ENCODE results near the gene ARAP1.

ARAP1 gene

GRCh38 chr11:72779495-72780128, 27.4 kb upstream of the ARAP1 start:
- FAIRE-seq, result no peak

GRCh38 chr11:72778535-72779494, 26.6 kb upstream of the ARAP1 start:
- no peak for FAIRE-seq

- FAIRE-seq, result no peak
Observed at GRCh38 chr11:72777755-72778278, 25.6 kb upstream of the ARAP1 start.

DNA sequence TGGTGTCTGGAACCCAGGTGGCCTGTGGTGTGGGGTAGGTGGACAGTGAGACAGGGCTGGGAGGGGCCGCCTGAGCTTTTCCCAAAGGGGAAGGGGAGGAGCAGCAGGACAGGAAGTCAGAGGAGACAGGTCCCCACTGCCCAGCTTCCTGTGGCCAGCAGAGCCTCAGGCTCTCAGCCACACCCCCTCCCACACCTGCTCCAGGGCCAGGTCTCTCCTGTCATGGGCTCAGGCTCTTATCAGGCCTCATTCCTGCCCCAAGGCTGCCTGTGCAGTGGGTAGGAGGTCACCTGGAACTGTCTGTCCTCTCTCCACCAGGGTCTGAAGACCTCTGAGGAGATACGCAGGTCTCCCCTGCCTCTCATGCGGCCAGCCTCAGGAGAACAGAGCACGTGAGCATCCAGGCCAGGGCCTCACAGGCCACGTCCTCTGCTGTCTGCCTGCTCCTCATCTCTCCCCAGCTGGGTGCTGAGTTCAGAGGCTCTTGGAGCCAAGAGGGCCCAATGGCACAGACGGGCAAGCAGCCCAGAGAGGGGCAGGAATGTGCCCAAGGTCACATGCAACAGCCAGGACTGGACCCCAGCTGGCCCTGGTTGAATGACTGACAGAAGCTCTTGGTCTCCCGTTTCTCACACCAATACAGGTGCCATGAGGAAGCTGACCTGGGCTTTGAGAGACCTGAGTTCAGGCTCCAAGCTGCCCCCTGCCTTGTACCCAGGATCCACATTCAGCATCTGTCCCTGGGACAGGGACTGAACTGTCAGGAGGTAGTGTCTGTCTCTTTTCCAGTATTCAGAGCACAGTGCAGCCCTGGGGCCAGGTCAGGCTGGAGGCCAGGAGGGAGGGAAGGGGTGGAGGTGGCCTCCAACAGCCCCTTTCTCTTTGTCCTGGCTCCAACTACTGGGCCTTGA, 24.9 kb upstream of the ARAP1 start:
- no peak for FAIRE-seq

DNA sequence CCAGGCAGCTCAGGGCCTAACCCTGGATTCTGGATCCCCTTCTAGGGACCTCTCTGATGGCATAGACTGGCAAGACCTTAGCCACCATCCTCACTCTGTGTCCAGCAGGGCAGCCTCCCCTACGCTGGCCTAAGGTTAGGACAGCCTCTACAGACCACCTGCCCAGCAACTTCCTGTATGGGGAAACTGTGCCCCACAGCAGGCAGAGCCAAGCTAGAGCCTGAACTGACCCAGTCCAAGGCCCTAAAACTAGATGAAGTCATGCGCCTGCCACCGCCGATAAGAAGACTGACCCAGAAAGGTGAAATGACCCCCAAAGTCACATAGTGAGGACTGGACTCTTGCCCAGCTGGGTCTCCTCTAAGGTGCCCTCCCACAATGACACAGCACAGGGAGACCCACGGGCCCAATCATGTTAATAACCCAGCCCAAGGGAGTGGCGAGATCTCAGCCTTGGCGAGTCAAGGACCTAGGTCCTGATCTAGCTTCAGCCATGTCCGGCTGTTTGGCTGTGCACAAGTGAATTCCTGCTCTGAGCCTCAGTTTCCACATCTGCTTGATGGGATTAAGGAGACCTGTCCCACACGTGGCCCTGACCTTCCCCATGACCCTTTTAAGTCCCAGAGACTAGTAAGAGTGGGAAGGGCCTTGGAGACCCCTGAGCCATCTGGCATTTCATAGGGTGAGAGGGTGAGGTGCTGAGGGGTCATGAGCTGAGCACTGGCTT, 24.1 kb upstream of the ARAP1 start:
- FAIRE-seq, result no peak

GRCh38 chr11:72775288-72776110, 23.3 kb upstream of the ARAP1 start:
- no peak for FAIRE-seq

DNA sequence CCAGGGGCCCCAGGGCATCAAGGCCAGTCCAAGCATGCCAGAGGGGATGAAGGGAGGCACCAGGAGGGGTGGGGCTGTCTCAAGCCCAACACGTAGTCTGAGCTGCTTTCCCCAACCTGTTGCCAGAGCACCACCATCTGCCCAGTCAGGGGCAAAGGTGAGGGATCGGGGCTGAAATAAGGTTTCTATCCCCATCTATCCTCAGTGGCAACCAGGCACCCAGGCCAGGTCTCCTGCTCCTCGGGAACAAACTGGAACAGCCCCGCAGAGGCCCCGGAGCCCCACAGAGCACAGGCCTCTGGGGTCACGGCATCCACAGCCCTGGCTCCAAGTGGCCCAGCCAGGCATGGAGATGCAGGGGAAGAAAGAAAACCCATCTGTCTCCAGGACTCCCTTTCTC, 22.3 kb upstream of the ARAP1 start:
- no peak for FAIRE-seq

DNA sequence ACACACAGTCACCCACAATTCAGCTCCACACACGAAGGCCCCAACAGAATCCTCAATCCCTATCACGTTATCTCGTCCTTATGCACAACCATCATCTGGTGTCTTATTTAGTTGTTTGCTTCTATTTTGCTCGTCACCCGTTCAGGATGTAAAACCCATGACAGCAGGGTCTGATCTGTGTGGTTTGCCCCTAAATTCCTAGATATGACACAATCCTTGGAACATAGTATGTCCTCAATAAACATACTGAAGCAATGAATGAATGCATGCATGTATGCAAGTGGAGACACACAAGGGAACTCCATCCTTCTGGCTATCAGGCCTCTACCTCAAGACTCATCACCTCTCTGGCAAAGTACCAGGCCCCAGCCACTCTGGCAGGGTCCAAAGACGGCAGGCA, 21.5 kb upstream of the ARAP1 start:
- no peak for FAIRE-seq

DNA sequence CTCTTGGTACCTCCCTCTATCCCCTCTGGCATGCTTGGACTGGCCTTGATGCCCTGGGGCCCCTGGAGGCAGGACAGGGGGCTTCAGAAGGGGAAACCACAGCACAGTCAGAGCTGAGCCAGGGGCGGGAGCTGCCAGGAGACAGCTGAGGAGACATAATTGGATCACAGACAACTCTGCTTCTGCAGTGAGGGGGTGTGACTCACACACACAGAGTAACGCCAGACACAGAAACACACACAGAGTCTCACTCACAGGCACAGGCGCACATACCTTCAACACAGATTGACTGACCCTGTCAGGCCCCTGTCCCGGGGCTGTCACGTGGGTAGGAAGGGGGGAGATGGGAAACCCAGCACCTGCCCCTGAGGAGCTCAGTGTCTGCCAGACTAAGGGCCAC, 21.1 kb upstream of the ARAP1 start:
- no peak for FAIRE-seq

DNA sequence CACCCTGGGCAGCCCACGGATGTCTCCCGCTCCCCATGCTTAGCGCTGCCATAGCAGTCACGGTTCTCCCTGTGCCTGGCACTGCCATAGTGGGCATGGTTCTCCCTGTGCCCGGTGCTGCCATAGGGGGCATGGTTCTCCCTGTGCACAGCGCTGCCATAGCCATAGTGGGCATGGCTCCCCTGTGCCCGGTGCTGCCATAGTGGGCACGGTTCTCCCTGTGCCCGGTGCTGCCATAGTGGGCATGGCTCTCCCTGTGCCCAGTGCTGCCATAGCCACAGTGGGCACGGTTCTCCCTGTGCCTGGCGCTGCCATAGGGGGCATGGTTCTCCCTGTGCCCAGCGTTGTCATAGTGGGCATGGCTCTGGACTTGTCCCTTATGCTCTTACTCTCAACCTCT, 19.9 kb upstream of the ARAP1 start:
- FAIRE-seq, result no peak

- no peak for FAIRE-seq
Observed at GRCh38 chr11:72771507-72771906, 19.3 kb upstream of the ARAP1 start.

DNA sequence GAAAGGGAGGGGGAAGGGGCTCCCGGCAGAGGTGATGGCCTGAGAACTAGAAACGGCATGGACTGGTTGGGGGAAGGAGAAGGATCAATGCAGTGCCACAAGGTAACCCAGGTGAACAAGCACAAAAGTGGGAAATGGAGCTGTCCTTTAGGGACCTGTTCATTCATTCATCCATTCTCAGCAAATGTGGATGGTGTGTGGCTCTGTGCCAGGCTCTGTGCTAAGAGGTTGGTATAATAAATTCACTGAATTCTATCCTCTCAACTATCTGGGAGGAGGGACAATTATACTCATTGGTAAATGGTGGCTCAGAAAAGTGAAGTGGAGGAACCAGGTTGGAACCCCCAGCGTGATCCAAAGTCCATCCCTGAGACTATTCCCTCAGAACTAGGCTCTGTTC, 18.6 kb upstream of the ARAP1 start:
- FAIRE-seq, result no peak

- FAIRE-seq, result no peak
Observed at GRCh38 chr11:72769680-72770079, 17.5 kb upstream of the ARAP1 start.

DNA sequence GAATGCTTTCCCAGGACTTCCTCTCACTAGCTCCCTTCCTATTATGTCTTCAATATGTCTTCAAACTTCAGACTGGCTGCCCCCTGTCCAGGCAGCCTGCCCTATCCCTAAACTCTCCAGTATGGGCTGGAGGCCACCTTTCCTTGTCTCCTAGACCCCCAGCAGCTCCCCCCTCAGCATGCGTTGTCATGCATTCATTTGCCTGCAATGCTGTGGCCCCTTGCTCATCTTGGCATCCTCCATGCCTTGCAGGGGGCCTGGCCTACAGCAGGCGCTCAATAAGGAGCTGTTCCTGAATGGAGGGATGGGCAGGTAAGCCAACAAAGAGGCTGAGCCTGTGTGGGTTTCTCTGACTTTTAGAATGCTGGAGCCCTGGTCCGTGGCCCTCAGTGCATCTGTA, 16.4 kb upstream of the ARAP1 start:
- FAIRE-seq, result no peak

GRCh38 chr11:72767203-72768062, 15.2 kb upstream of the ARAP1 start:
- FAIRE-seq, result no peak

DNA sequence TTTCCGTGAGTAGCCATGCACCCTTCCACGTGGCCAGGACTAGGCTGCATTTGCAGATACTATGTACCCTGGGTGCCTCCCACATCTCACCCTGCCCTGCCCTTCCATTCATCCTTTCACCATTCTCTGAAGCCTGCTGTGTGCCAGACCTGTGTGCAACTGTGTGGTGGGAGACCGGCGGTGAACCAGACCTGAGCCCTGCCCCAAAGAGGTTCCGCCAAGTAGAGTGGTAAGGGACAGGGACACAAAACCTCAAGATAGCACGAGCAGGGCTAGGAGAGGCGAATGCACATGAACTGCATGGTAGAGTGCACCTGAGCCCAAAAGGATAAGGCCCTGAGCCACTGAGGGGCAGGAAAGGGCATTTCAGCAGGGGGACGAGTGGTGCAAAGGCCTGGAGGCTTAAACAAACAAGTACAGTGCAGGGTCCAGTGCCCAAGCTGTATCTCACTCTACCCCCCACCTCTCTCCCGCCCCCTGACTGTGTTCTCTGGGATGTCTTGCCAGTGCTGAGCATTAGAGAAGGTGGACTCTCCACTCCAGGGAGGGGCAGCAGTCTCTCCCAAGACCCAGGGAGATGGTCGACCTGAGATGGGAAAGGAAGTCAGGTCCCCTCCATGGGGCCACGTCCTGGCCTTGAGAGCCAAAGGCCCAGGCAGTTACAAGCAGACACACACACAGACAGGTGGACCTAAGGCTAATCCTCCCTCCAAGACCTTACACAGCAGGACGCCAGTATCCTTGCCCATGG, 14.1 kb upstream of the ARAP1 start:
- no peak for FAIRE-seq

DNA sequence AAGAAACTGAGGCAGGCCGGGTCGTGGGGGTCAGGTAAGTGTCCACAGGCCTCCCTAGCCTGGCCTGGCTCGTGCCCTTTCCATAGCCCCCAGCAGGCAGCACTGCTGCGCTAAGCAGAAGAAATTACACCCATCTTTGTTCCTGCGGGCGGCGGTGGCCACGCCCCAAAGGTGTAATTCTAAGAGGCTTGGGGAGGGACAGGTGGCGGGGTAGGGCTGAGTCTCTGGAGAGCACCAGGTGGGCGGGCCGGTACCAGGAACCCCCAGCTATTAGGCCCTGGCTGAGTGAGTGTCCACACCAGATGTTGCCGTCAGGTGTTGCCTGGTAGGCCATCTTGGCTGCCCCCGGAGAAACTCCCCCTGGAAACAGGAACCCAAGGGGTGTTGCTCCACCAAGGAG, 12.3 kb upstream of the ARAP1 start:
- FAIRE-seq, result no peak

DNA sequence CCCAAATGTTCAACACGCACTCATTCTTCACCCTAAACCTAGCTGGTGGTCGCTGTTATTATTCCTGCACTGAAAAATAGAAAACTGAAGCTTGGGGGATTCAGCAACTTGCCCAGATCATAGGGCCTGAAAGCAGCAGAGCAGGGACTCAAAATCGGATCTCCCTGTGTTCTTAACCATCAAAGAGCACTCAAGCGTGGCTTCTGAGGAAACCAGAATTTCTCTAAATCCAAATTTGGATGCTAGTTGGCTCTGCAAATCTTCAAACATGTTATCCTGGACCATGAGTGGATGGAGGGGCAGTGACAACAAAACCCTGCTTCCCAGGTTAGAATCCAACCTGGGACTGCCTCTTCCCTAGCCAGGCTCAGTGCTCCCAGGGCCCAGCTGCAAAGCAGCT, 11.6 kb upstream of the ARAP1 start:
- no peak for FAIRE-seq

GRCh38 chr11:72762641-72763304, 10.6 kb upstream of the ARAP1 start:
- FAIRE-seq, result no peak

Measured in endometrium (tissue), 2 donors.